GM12878 (cell line): ENCODE measurements around the gene MSH5. TPM values are rescaled to one million over a fixed set of nuclear protein-coding genes. Genes with fewer than 3 reads are reported as not detected.

Experiments used
- ATAC-seq: fragments of 200-7000 bp; cut with Tn5 transposase; 3 replicates; pipeline ENCODE4 v1.9.1; 2020; ENCODE audit warnings: mild to moderate bottlenecking, moderate library complexity
- BruUV-seq: library from RNA; stranded (reverse); fragments of 400-500 nt; replicated peaks from 2 replicates; lab custom pipeline; 2021; lab: Mats Ljungman, UMichigan
- CTCF ChIA-PET: fragments of 300-600 bp; sonication (Branson Sonifier 250); formaldehyde crosslinking; extraction: SDS; loops from one replicate; lab custom pipeline; 2021; ENCODE audit warnings: inconsistent platforms; lab: Yijun Ruan, JAX
- POLR2A ChIA-PET: fragments of 350-600 bp; formaldehyde crosslinking; extraction: SDS; loops from one replicate; lab custom pipeline; 2021; ENCODE audit warnings: inconsistent platforms; lab: Charles Lee
- RAD21 ChIA-PET: fragments of 300-600 bp; sonication (Branson Sonifier 250); formaldehyde crosslinking; loops from one replicate; lab custom pipeline; 2023; ENCODE audit warnings: antibody characterized with exemption; ENCODE audit not compliant: unreplicated experiment; lab: Charles Lee
- SMC1A ChIA-PET: fragments of 300-600 bp; sonication (Branson Sonifier 250); formaldehyde crosslinking; loops from one replicate; lab custom pipeline; 2023; ENCODE audit not compliant: unreplicated experiment, uncharacterized antibody; lab: Charles Lee
- DNase-seq: peaks from one replicate; pipeline ENCODE4 v3.0.0-alpha.2; 2011; ENCODE audit warnings: low read depth, low spot score
- FAIRE-seq: peaks from 3 replicates; lab custom pipeline; 2011; peaks lifted over from hg19 to GRCh38; lab: Jason Lieb, UNC
- H2AFZ ChIP-seq: 2 replicates; pipeline ENCODE4 v1.6.0; 2011; ENCODE audit warnings: low read depth, low read length, control low read depth; ENCODE audit not compliant: control insufficient read depth
- H3K27ac ChIP-seq: 2 replicates; pipeline ENCODE4 v1.5.1; 2011; ENCODE audit warnings: control low read depth; ENCODE audit not compliant: control insufficient read depth, insufficient read depth
- H3K27me3 ChIP-seq, 2 experiments: replicated peaks in 1 of 2; 2 replicates each; pipeline versions ENCODE4 v1.6.0 to v1.6.1; 2011; ENCODE audit warnings: low read length in 1 of 2; ENCODE audit not compliant: control insufficient read depth in 2 of 2, insufficient read depth in 2 of 2
- H3K36me3 ChIP-seq, 2 experiments: 2 replicates each; pipeline ENCODE4 v1.5.1; 2011; ENCODE audit warnings: low read length in 1 of 2; ENCODE audit not compliant: control insufficient read depth in 2 of 2, insufficient read depth in 2 of 2
- H3K4me1 ChIP-seq: 2 replicates; pipeline ENCODE4 v1.6.1; 2011; ENCODE audit warnings: mild to moderate bottlenecking, low read length, moderate library complexity, mixed read lengths; ENCODE audit not compliant: control insufficient read depth, insufficient read depth
- H3K4me2 ChIP-seq: 2 replicates; pipeline ENCODE4 v1.6.0; 2011; ENCODE audit warnings: control low read depth; ENCODE audit not compliant: control insufficient read depth, insufficient read depth
- H3K4me3 ChIP-seq: fragments of 200-600 bp; sonication (generic); 2 replicates; pipeline ENCODE4 v1.5.1; 2016
- H3K79me2 ChIP-seq: 2 replicates; pipeline ENCODE4 v1.6.0; 2011; ENCODE audit warnings: low read length; ENCODE audit not compliant: control insufficient read depth, insufficient read depth
- H3K9ac ChIP-seq: 2 replicates; pipeline ENCODE4 v1.8.0; 2011; ENCODE audit warnings: low read length, control low read depth, mixed read lengths; ENCODE audit not compliant: control insufficient read depth, insufficient read depth
- H3K9me3 ChIP-seq: replicated peaks from 3 replicates; pipeline ENCODE4 v1.5.1; 2011; ENCODE audit warnings: mild to moderate bottlenecking, low read length; ENCODE audit not compliant: control insufficient read depth, insufficient read depth
- H4K20me1 ChIP-seq: 2 replicates; pipeline ENCODE4 v1.6.0; 2011; ENCODE audit not compliant: control insufficient read depth, insufficient read depth
- BHLHE40 ChIP-seq, 2 experiments: fragments of 450-650 bp in 1 of 2; IDR thresholded peaks; 2 replicates each; pipeline ENCODE4 v1.6.1; 2011 to 2017; ENCODE audit warnings: low read depth in 2 of 2, borderline replicate concordance in 1 of 2, improper control_type of control experiment in 1 of 2, low read length in 1 of 2, mild to moderate bottlenecking in 1 of 2
- ELK1 ChIP-seq: IDR thresholded peaks from 2 replicates; pipeline ENCODE4 v1.6.1; 2012; ENCODE audit warnings: low read depth, low read length, improper control_type of control experiment
- SIN3A ChIP-seq: IDR thresholded peaks from 2 replicates; pipeline ENCODE4 v1.6.1; 2012; ENCODE audit warnings: low read depth, low read length, improper control_type of control experiment
- ZNF207 ChIP-seq: fragments of 450-650 bp; IDR thresholded peaks from 2 replicates; pipeline ENCODE4 v1.6.1; 2014; ENCODE audit warnings: antibody characterized with exemption, mild to moderate bottlenecking, borderline replicate concordance
- WGBS: methylation state at CpG from one replicate; pipeline ENCODE4 v1.1.6; 2016; ENCODE audit warnings: low lambda C conversion rate; ENCODE audit not compliant: insufficient replicate concordance, insufficient coverage; ENCODE audit errors: missing lambda C conversion rate; 5-methylcytosine and 5-hydroxymethylcytosine counted together
- in situ Hi-C: fragments of 300-500 bp; cut with MboI; formaldehyde crosslinking; loops from 9 replicates; pipeline ENCODE4 v1.14.3; 2018; ENCODE audit warnings: mixed read lengths
- intact Hi-C: fragments of 100-400 bp; cut with micrococcal nuclease; formaldehyde crosslinking; loops from one replicate; pipeline ENCODE4 v1.14.2; 2022; ENCODE audit not compliant: unreplicated experiment
- polyA plus RNA-seq, 11 experiments: library from polyadenylated mRNA; depleted of rRNA in 4 of 11; unstranded in 6 of 11; stranded (reverse) in 5 of 11; fragments of >200 nt; fragmentation: Nextera tagmentation in 4 of 11; fragmentation: Illumina TruSeq in 1 of 11; extraction: Ambion mirVana in 4 of 11; extraction: Trizol in 1 of 11; gene quantifications; 1 replicate in 1 of 11; 2 replicates in 10 of 11; pipeline versions ENCODE4 v1.2.1 to v1.2.3, GENCODE V29; 2011 to 2016; ENCODE audit warnings: inconsistent platforms in 2 of 11, missing spikeins in 2 of 11, low read depth in 1 of 11
- total RNA-seq, 4 experiments: library from RNA; depleted of rRNA in 3 of 4; stranded (reverse); fragments of >200 nt in 3 of 4; fragmentation: Illumina TruSeq in 1 of 4; extraction: Trizol in 1 of 4; gene quantifications; 2 replicates each; pipeline versions ENCODE4 v1.2.1 to v1.2.3, GENCODE V29; 2013 to 2021

MSH5 gene
- total and polyA plus RNA-seq, 10 of the 15 experiments (the other 5 are each of a cell fraction or from before 2014, with no cell fraction given) = 9.1 to 52.7 (median 30.0) TPM

GRCh38 chr6:31736021-31736767 is 3.6 kb upstream of the MSH5 start, which contains the start of gene CLIC1 (continued):
- 0 out of 2 replicates have a peak, but pooled peaks have one; percentile 34 for TF ChIP-seq ELK1
- TF ChIP-seq BHLHE40 (IDR thresholded peaks at IDR 0.05; ENCODE audit: borderline replicate concordance in 1 of 2, low read depth in 2 of 2, low read length in 1 of 2) = no peak
- TF ChIP-seq, all 136 proteins: peak for 39

GRCh38 chr6:31736768-31737314 is 3.0 kb upstream of the MSH5 start:
- CTCF ChIA-PET = interaction anchor here (0.6 to 15.8 kb wide), 14 partner anchors 8 to 185 kb away, joined by 3 to 208 read pairs (median 3); partner anchors contain the start of genes AIF1, DDAH2 and LY6G5C

More at GRCh38 chr6:31736768-31737314, 3.0 kb upstream of the MSH5 start:
- Histone ChIP-seq H3K79me2 (peaks cover 51% of the 10 kb centered on the region), H3K4me1 (peaks cover 28% of the 10 kb centered on the region), H3K4me3 (peak overlapping the region; percentile 100), H2AFZ (peak overlapping the region; percentile 69), H4K20me1 (0 out of 2 replicates have a peak, but pooled peaks cover 4% of the 10 kb centered on the region), H3K27ac (peak overlapping the region; percentile 99), H3K36me3 (peaks cover 6 to 12% of the 10 kb centered on the region in 2 experiments; a peak in 3 of 4 replicates), H3K27me3 (no peaks in the 10 kb centered on the region), H3K9ac (peak overlapping the region; percentile 98), H3K9me3 (no peaks in the 10 kb centered on the region), H3K4me2 (peak overlapping the region; percentile 73)
- no peak for FAIRE-seq
- SMC1A ChIA-PET = interaction anchor here (0.8 to 6.3 kb wide), 14 partner anchors 8 to 186 kb away, joined by 3 to 45 read pairs (median 6); partner anchors contain the start of genes ABHD16A, DDAH2, HSPA1B and LSM2
- no peak for ATAC-seq
- POLR2A ChIA-PET = interaction anchor here (0.6 to 9.7 kb wide), 22 partner anchors 10 to 440 kb away, joined by 3 to 158 read pairs (median 5); partner anchors contain the start of genes ABHD16A, BAG6, C6orf47 and DDX39B
- no peak for DNase-seq
- in situ Hi-C loops (no loop called here), intact Hi-C loops (loop anchor here (5.0 kb wide), 1 partner anchor 70 kb away; the partner anchor contains the start of genes CSNK2B and LY6G5B)
- 0 out of 2 replicates have a peak, but pooled peaks have one; percentile 34 for TF ChIP-seq ZNF207
- TF ChIP-seq SIN3A = no peak
- 18% methylated on average over 10 of the region's 10 CpGs for WGBS
- RAD21 ChIA-PET = interaction anchor here (0.6 to 6.0 kb wide), 14 partner anchors 7 to 459 kb away, joined by 3 to 53 read pairs (median 6); partner anchors contain the start of genes ABHD16A, C6orf47, DDAH2 and HSPA1A
- BruUV-seq = no TSS peak
